Inflammatory macrophage (primary cell): Measurements from ENCODE around the gene UBC.

ENCODE experiments used
- DNase-seq, 2 donors: peaks; one replicate each; pipeline ENCODE4 v3.0.0-alpha.2; 2020 to 2022

UBC gene

DNA sequence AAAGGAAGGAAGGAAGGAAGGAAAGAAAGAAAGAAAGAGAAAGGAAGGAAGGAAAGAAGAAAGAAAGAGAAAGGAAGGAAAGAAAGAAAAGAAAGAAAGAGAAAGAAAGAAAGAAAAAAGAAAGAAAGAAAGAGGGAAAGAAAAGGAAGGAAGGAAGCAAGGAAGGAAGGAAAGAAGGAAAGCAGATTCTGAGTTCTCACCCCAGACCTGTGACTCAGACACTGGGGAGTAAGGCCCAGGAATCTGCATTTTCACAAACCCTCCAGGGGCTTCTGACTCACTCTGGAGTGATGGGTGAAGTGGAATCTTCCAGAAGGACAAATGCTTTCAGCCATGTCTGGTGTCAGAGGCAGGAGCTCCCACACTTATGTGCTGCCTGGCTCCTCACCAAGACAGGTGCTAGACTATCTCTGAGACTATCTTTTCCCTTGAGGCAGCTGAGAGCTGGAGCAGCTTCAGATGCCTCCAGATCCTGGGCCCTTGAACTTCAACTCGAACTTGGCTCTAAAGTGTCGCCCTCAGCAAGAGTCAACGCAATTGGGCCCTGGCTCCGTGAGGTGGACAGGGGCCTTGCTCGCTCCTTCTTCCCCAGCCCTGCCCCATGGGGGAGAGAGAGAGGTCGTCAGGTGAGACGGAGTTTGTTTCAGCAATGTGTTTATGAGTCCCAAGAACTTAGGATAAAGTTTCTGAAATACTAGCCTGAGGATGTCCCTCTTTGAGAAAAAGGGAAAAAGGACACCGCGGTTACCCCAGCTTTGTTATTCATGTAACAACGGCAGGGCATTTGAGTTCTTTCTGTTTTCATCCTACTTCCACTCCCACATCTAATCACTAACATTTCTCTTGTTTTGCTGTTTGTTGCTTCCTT, 31.0 kb downstream of the UBC start:
- DNase-seq, result no peak

DNA sequence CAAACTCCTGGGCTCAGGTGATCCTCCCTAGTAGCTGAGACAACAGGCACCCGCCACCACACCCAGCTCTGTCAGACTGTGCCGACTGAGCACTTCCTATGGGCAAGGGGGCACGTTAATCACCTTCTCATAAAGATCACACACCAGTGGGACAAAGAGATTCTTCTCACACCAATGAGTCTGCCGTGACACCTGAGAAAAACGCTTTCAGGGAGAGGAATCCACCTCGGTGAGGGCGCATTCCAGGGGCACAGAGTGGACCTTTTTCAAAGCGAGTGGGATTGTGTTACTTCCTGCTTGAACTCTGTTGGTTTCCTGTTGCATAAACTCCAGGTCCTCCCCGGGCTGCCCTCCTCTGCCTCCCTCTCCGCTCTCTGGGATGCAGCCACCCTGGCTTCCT, 33.3 kb downstream of the UBC start:
- peak; percentile 26 to 47 for DNase-seq

DNA sequence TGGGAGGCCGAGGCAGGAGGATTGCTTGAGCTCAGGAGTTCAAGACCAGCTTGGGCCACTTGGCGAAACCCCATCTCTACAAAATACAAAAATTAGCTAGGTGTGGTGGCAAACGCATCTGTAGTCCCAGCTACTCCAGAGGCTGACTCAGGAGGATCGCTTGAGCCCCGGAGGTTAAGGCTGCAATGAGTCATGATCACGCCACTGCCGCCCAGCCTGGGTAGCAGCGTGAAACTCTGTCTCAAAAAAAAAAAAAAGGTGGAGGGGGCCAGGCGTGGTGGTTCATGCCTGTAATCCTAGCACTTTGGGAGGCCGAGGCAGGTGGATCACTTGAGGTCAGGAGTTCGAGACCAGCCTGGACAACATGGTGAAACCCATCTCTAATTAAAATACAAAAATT, 34.1 kb downstream of the UBC start:
- DNase-seq, result peak; percentile 22 to 61

DNA sequence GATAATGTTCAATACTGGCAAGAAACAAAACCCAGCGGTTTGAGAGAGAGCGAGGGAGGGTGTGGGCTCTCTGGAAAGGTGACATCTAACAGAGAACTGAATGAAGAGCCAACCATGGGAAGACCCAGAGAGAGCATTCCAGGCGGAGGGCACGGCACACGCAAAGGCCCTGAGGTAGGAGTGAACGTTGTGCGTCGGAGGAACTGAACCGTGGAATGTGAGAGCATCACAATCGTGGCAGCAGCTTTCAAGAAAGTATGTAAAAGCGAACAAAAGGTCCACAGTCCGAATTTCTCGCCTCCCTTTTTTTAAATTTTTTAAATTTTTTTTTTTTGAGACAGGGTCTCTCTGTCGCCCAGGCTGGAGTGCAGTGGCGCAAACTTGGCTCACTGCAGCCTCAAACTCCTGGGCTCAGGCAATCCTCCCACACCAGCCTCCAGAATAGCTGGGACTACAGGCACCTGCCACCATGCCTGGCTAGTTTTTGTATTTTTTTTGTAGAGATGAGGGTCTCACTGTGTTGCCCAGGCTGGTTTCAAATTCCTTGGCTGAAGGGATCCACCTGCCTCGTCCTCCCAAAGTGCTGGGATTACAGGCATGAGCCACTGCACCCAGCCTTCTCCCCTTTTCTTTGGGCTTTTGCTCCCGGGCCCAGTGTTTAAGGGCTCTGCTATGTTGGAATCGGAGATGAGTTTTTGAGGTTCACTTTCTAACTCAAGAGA, 35.5 kb downstream of the UBC start:
- no peak for DNase-seq

DNA sequence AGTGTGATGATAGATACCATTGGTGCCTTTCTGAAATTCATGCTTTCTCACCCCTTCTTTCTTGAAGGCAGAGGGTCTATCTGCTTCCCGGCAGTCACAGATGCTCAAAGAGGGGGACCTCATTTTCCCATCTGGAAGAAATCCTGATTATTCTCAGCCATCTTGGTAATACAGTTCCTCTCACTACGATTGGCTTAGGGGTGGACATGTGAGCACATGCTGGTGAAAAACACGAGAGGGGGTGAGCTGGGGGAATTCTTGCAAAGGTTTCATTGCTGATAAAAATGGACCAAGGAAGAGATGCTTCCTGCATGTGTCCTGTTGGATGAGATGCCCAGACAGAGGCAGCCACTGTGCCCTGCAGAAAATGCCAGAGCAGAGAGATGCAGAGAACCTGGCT, 37.0 kb downstream of the UBC start:
- DNase-seq, result no peak

DNA sequence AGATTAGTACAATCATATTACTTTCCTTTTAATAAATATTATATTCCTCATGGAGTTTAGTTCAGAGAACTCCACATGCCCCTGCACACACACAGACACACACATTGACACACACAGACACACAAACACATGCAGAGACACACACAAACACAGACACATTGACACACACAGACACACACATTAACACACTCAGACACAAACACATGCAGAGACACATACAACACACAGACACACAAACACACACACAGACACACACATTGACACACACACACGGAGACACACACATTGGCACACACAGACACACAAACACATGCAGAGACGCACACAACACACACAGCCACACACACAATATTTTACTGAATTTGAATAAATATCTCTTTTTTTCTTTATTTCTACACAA, 38.3 kb downstream of the UBC start:
- DNase-seq, result no peak

DNA sequence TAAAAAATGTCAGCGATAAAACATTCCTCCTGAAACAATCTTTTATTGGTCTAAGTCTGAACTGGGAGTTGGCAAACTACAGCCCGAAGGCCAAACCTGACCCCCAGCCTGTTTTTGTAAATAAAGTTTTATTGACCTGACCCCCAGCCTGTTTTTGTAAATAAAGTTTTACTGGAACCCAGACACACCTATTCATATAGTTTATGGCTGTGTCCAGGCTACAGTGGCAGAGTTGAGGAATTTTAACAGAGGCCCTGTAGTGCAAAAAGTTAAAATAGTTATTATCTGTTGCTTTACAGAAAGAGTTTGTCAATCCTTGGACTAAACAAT, 38.7 kb downstream of the UBC start:
- no peak for DNase-seq

DNA sequence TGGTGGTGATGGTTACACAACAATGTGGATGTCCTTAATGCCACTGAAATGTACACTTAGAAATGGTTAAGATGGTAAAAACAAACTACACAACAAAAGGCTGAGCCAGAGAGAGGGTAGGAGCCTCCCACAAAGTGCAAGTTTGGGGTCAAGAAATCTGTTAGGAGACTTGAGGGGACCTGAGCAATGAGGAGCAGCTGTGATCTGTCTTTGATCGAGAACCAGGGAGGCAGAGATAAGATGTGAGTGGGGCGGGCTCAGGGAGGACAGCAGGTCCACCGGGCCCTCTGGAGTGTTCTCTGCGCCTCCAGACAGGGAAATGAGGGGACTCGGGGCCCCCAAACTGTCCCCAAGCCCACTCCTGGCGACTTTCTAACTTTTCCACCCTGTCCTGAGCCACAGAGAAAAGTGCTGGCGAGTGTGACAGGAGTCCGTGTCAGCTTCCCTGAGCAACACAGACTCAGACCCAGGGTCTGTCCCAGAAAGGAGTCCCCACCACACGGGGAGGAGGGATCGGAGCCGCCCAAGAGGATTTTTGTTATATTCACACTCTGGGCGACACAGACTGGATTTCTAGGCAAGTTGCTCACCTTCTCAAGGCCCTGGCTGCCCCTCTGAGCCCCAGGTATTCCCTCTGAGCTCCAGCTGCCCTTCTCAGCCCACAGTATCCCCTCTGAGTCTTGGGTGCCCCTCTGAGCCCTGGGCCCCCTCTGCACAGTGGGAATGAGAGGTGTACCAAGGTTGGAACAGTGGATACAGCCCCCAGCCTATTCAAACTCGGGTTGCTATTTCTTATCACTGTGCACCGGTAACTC, 39.3 kb downstream of the UBC start:
- no peak for DNase-seq

DNA sequence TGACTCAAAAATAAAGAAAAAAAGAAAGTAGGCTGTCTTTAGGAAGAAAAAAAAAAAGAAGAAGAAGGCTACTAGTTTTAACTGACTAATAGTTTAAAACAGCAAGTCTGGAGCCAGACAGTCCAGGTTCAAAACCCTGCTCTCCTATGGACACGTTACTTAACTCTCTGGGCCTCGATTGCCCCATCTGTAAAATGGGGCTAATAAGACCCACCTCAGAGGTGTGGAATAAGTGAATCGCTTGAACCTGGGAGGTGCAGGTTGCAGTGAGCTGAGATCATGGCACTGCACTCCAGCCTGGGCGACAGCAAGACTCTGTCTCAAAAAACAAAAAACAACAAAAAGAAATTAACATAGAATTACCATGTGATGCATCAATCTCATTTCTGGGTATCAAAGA, 40.3 kb downstream of the UBC start:
- DNase-seq, result no peak

DNA sequence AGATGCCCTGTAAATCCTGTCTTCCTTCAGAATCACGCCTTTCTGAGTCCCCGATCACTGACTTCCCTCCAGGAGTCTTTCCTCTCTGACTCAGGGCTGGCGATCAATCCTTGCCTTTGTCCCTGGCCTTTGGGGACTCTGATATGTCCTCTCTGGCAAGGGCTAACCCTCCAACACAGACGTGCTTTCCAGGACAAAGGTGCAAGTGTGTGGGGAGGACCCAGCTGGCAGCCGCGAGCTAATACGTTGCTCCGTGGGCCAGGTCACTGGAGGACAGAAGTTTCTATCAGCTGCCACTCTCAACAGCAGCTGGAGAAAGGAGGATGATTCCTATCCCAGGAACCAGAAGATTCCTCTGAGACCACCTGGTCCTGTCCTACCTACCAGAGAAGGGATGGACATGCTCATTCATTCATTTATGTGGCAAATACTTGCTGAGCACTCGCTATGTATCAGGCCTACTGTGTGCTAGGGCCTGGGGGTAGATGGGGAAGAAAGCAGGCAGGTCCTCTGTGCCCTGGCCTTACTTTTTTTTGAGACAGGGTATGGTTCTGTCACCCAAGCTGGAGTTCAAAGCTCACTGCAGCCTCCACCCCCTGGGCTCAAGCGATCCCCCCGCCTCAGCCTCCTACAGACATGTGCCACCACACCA, 42.3 kb downstream of the UBC start:
- DNase-seq, result no peak

DNA sequence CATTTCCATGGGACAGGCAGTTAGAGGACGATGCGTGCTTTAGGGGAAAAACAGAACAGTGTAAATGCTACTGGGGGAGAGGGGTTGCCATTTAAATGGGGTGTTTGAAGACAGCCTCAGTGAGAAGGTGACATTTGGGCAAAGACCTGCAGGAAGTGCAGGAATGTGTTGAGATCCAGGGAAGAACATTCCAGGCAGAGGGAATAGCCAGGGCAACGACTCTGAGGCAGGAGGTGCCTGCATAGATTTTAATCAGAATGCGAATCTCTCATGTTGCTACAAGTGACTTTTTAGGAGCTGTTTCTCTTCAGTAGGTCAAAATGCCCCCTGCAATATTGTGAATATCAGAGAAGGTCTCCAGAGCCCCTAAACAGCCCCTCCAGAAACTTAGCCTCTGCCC, 43.2 kb downstream of the UBC start:
- no peak for DNase-seq

DNA sequence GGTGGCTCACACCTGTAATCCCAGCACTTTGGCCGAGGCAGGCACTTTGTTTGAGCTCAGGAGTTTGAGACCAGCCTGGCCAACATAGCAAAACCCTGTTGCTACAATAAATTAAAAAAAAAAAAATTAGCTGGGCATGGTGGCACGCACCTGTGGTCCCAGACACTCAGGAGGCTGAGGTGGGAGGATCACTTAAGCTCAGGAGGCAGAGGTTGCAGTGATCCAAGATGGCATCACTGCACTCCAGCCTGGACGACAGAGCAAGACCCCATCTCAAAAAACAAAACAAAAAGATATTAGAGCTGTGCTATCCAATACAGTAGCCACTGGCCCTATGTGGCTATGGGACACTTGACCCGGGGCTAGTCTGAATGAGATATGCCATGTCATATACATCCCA, 43.9 kb downstream of the UBC start:
- no peak for DNase-seq

DNA sequence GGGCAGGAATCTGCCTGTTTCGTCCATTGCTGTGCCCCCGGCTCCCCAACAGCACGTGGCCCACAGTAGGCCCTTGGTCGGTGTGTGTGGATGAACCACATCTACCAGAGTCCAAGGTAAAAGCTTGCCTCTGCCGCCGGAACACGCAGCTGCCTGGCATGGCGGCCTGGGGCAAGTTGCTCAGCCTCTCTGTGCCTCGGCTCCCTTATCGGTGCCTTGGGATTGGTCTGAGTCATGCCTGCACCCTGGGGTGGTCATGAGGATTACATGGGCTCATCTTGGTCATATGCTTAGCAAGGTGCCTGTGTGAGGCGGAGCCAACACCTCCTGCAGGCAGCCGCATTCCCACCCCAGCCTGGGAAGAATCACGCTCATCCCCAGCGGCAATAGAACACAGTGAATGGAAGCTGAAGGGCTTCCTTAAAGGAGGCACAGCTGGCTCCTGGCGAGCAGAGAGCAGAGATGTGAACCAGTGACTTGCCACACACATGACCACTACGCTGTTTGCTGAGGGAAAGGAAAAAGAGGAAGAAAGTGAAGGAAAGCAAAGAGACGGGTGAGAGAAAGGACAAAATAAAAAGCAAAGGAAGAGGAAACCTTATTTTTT, 45.3 kb downstream of the UBC start:
- DNase-seq, result peak; percentile 86 to 89

DNA sequence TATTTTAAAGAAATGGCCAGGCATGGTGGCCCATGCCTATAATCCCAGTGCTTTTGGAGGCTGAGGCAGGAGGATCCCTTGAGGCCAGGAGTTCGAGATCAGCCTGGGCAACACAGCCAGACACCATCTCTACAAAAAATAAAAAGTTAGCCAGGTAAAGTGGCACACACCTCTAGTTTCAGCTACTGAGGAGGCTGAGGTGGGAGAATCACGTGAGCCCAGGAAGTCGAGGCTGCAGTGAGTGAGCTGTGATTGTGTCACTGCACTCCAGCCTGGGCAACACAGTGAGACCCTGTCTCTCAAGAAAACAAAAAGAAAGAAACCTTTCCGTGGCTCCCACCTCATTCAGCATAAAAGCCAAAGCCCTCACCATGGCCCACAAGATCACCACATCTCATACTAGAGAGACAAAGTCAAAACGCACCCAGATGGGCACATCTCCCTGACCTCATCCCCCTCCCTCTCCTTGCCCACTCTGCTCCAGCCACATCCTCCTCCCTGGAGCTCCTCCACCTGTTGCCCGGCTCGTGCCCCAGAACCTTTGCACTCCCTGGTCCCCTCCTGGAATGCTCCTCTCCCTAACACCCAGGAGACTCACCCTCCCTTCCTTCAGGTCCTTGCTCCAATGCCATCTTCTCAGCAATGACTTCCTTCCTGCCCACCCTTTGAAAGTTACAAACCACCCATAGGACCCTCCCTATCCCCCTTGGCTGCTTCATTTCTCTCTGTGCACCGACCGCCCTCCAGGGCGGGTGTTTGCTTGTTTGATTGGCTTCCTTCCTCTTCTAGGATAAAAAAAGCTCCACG, 46.0 kb downstream of the UBC start:
- DNase-seq, result no peak

DNA sequence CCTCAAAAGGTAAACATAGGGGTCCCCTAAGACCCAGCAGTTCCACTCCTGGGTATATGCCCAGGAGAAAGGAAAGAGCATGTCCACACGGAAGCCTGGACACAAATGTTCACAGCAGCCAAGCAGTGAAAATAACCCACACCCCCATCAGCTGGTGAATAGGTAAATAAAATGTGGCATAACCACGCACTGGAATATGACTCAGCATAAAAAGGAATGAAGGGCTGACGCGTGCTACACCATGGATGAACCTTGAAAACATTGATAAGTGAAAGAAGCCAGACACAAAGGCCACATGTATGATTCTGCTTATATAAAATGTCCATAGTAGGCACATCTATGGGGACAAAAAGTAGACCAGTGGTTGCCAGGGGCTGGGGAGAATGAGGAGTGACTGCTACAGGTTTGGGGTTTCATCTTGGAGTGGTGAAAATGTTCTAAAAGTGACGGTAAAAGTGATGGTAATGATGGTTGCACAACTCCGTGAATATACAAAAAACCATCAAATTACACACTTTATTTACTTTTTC, 47.0 kb downstream of the UBC start:
- DNase-seq, result no peak

DNA sequence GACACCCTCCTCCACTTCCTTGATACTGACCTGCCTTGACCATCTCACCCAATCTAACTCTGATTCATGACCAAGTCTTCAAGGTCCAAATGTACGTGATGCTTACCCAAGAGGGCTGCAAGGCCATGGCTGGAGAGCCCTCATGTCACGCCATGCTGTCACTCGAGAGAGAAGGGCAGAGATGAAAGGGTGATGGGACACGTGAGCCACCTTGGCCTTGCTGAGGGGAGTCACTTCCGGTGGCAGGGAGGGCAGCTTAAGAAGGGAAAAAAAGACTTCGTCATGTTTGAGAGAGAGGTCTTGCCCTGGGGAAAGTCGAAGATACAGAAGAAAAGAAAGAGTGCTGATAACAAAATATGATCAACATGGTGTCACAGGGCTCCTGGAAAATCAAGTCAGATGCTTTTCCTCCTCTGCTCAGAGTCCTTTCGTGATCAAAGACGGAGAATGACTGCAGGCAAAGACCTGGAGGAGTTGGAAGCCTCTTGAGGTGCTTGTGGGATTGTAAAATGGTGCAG, 47.5 kb downstream of the UBC start:
- DNase-seq, result no peak

DNA sequence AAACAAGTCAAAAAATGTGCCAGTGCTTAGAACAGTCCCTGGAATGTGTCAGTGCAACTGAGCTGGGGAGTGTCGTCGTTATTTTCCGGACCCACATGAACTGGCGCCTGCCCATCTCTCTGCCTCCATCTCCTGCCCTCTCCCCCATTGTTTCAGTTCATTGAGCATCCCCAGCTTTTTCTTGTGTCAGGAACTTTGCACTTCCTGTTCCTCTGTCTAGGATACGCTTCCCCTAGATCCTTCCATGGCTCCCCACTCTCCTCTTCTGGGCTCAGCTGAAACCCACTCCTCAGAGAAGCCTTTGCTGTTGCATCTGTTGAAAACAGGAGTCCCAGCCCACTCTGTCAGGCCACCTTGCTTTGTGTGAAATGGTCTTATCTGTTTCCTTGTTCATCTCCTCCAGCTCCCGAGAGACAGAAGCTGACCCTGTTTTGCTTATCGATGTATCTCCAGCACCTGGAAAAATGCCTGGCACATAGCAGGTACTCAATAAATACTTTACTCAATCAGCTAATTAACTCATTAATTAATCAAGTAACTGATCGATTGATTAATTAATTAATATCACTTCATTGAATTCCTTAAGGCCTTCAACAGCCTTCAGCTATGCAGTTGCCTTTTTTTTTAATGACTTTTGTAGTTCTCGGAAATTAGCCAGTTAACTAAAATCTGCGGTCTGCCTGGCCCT, 48.1 kb downstream of the UBC start:
- DNase-seq, result no peak

DNA sequence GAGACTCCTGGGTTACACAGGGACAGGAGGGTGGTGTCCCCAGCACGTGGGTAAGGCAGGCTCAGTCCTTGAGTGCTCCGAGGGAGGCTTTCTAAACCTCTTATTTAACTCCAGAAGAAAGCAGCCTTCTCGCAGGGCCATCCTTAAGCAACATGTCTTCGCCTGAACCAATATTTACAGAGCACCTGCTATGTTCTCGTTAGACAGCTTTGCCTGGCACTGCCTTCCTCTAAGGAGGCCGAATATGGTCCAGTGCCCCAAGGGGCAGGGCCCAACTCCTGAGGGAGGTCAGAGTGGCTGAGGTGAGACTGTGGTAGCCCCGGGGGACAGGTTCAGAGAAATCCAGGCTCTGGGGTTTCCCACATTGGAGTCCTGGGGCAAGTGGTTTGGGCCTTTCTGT, 48.7 kb downstream of the UBC start:
- DNase-seq, result no peak

DNA sequence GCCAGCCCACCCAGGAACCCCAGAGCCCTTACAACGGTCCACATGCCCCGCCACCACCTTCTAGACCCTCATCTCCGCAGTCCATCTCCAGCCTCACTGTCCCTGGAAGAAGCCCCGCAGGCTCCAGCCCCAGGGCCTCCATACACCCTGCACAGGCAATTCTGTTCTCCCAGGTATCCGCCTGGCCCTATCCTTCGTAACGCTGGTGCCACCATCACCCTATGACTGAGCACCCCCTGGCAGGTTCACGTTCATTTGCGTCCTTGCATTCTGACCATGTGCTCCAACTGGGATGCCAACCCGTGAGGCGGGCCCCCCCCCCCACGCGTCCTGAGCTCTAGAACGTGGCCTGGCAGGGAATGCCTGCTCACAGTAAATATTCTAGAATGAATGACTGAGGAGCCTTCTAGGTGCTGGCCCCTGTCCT, 50.1 kb downstream of the UBC start:
- DNase-seq, result no peak
